ENCODE measurements around the gene KRT76. TPM values are rescaled to one million over a fixed set of nuclear protein-coding genes. Genes with fewer than 3 reads are reported as not detected.

KRT76 gene
- total RNA-seq, 1 experiment from 2014 or later, result not detected

- no peak overlapping the region for H2AFZ ChIP-seq (ENCODE audit: low read length)
- no peak overlapping the region for H3K18ac ChIP-seq (ENCODE audit: insufficient read length, low read depth, low read length)
- no peaks in the 10 kb centered on the region for H3K79me2 ChIP-seq (ENCODE audit: insufficient read depth, low read length)
- no peaks in the 10 kb centered on the region for H3K23me2 ChIP-seq (ENCODE audit: insufficient read length, low read depth, low read length, poor library complexity, severe bottlenecking)
- no peaks in the 10 kb centered on the region for H3K4me1 ChIP-seq (ENCODE audit: insufficient read depth, low read length)
- no peak overlapping the region for H3K56ac ChIP-seq (ENCODE audit: insufficient read length, low read depth, low read length)
- H3K4me3 Mint-ChIP-seq, result no peak overlapping the region
- no peak overlapping the region; the same call in 1 of the 2 replicates for H3K14ac ChIP-seq (ENCODE audit: insufficient read depth, low read length)
- H3K27ac ChIP-seq (ENCODE audit: insufficient read length, low read depth, low read length), result no peak overlapping the region
- no peak overlapping the region for H2AK5ac ChIP-seq (ENCODE audit: insufficient read length, low read length)
- H4K91ac ChIP-seq (ENCODE audit: insufficient read length, low read depth, low read length), result no peak overlapping the region
- no peaks in the 10 kb centered on the region for H3K27me3 ChIP-seq (ENCODE audit: insufficient read depth, low read length)
- no peak overlapping the region for H3K23ac ChIP-seq (ENCODE audit: insufficient read length, low read depth, low read length)
- no peaks in the 10 kb centered on the region for H3K9me3 ChIP-seq (ENCODE audit: control insufficient read depth, low read depth, low read length)
- no peak overlapping the region for H4K8ac ChIP-seq (replicated peaks; ENCODE audit: insufficient read length, low read depth, low read length)
- TF ChIP-seq, protein P1, sequence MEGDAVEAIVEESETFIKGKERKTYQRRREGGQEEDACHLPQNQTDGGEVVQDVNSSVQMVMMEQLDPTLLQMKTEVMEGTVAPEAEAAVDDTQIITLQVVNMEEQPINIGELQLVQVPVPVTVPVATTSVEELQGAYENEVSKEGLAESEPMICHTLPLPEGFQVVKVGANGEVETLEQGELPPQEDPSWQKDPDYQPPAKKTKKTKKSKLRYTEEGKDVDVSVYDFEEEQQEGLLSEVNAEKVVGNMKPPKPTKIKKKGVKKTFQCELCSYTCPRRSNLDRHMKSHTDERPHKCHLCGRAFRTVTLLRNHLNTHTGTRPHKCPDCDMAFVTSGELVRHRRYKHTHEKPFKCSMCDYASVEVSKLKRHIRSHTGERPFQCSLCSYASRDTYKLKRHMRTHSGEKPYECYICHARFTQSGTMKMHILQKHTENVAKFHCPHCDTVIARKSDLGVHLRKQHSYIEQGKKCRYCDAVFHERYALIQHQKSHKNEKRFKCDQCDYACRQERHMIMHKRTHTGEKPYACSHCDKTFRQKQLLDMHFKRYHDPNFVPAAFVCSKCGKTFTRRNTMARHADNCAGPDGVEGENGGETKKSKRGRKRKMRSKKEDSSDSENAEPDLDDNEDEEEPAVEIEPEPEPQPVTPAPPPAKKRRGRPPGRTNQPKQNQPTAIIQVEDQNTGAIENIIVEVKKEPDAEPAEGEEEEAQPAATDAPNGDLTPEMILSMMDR (conservative IDR thresholded peaks at IDR 0.05), result no peak
- no peak overlapping the region for H3K4ac ChIP-seq (ENCODE audit: low read depth, low read length)
- H3K9ac ChIP-seq (ENCODE audit: extremely low read depth, insufficient read length, low read length), result no peak overlapping the region
- no CpG with 5 or more reads among the region's 9 CpGs for WGBS (ENCODE audit: extremely low coverage, insufficient read length, low lambda C conversion rate)
- H3T11ph ChIP-seq (ENCODE audit: low read length), result no peak overlapping the region
- peaks cover 3% of the 10 kb centered on the region in 2 experiments; a peak in 2 of 4 replicates for H3K4me1 Mint-ChIP-seq
- H4K20me1 ChIP-seq (ENCODE audit: control insufficient read depth, insufficient read depth, insufficient read length), result no peaks in the 10 kb centered on the region
- no peak overlapping the region for H2BK15ac ChIP-seq (ENCODE audit: low read depth, low read length)
- H2BK120ac ChIP-seq (ENCODE audit: low read depth, low read length, poor library complexity, severe bottlenecking), result no peak overlapping the region
- no peak overlapping the region for H2BK5ac ChIP-seq (ENCODE audit: insufficient read length, low read length)
- no peak for DNase-seq
- no peaks in the 10 kb centered on the region for H3K79me1 ChIP-seq (ENCODE audit: insufficient read depth, low read depth, low read length, poor library complexity, severe bottlenecking)
- no peak overlapping the region for H2BK20ac ChIP-seq (ENCODE audit: low read depth, low read length, poor library complexity, severe bottlenecking)
- H3K27me3 Mint-ChIP-seq (ENCODE audit: low read depth), result peaks cover 13% of the 10 kb centered on the region
- H3K4me2 ChIP-seq (ENCODE audit: insufficient read depth, insufficient read length, low read length), result no peak overlapping the region
- no peaks in the 10 kb centered on the region for H3K36me3 Mint-ChIP-seq (ENCODE audit: insufficient read depth in 1 of 3, low read depth in 3 of 3)
- H3K27ac Mint-ChIP-seq, result no peak overlapping the region
- H3K9me3 Mint-ChIP-seq, result no peaks in the 10 kb centered on the region
- H4K5ac ChIP-seq (ENCODE audit: insufficient read length, low read depth, low read length), result no peak overlapping the region
- H2BK12ac ChIP-seq (ENCODE audit: insufficient read length, low read depth, low read length), result no peak overlapping the region
Measured at GRCh38 chr12:52811191-52812072, 34.3 kb upstream of the KRT76 start.

All from H9 (cell line).